Stimulated activated CD4-positive, alpha-beta T cell treated with anti-CD3 and anti-CD28 coated beads, Interleukin-12 subunit alpha, Interleukin-12 subunit beta, amount 100 ng/mL, for 4 hours (primary cell): Measurements from ENCODE around the gene CYTIP.
A peak's percentile ranks its signal among the peaks of the same experiment; 100 is the strongest.
"Not testable (repeated sequence)": the region's sequence is repeated elsewhere in the genome, so short reads cannot be mapped to it uniquely, and the experiment has no call there.

ENCODE experiments used
- DNase-seq: peaks from one replicate; pipeline ENCODE4 v3.0.0-alpha.2; 2020

Gene CYTIP

GRCh38 chr2:157421331-157421944 lies 22.5 kb downstream of the CYTIP start:
- no peak for DNase-seq

- DNase-seq: no peak
Measured at GRCh38 chr2:157420771-157421323, 23.0 kb downstream of the CYTIP start.

GRCh38 chr2:157419031-157419575 lies 24.8 kb downstream of the CYTIP start:
- no peak for DNase-seq

- no peak for DNase-seq
Measured at GRCh38 chr2:157418239-157418641, 25.6 kb downstream of the CYTIP start.

GRCh38 chr2:157415591-157416101 lies 28.2 kb downstream of the CYTIP start:
- DNase-seq: no peak

GRCh38 chr2:157414050-157414449 lies 29.8 kb downstream of the CYTIP start:
- DNase-seq: no peak

GRCh38 chr2:157413326-157414035 lies 30.4 kb downstream of the CYTIP start:
- no peak for DNase-seq

GRCh38 chr2:157411624-157412336 lies 32.1 kb downstream of the CYTIP start:
- no peak for DNase-seq

- not testable (repeated sequence) for DNase-seq
Measured at GRCh38 chr2:157405398-157405797, 38.5 kb downstream of the CYTIP start.

- peak; percentile 35 for DNase-seq
Measured at GRCh38 chr2:157404363-157404762, 39.5 kb downstream of the CYTIP start.

GRCh38 chr2:157402801-157403485 lies 40.9 kb downstream of the CYTIP start:
- DNase-seq: not testable (repeated sequence)

GRCh38 chr2:157395811-157396210 lies 48.1 kb downstream of the CYTIP start:
- no peak for DNase-seq

GRCh38 chr2:157394928-157395327 lies 49.0 kb downstream of the CYTIP start:
- DNase-seq: no peak

GRCh38 chr2:157393348-157393747 lies 50.5 kb downstream of the CYTIP start:
- no peak for DNase-seq

- DNase-seq: no peak
Measured at GRCh38 chr2:157388827-157389226, 55.1 kb downstream of the CYTIP start.

- DNase-seq: no peak
Measured at GRCh38 chr2:157386747-157387146, 57.1 kb downstream of the CYTIP start.

GRCh38 chr2:157386247-157386646 lies 57.6 kb downstream of the CYTIP start:
- no peak for DNase-seq

- no peak for DNase-seq
Measured at GRCh38 chr2:157377861-157378260, 66.0 kb downstream of the CYTIP start.

GRCh38 chr2:157376041-157376440 lies 67.8 kb downstream of the CYTIP start:
- no peak for DNase-seq

GRCh38 chr2:157375384-157375783 lies 68.5 kb downstream of the CYTIP start:
- no peak for DNase-seq

- DNase-seq: not testable (repeated sequence)
Measured at GRCh38 chr2:157368508-157368907, 75.4 kb downstream of the CYTIP start.

GRCh38 chr2:157367704-157368103 lies 76.2 kb downstream of the CYTIP start:
- DNase-seq: no peak
